Thyroid gland (tissue), 4 donors: ENCODE measurements around the gene BCAS3.

ENCODE experiments used
- CTCF ChIP-seq, 6 experiments: fragments of 200-600 bp in 3 of 6; fragments of 450-650 bp in 3 of 6; sonication (generic) in 3 of 6; IDR thresholded peaks; one replicate each; pipeline ENCODE4 v1.5.1; 2016 to 2019; ENCODE audit warnings: antibody characterized with exemption in 6 of 6, mild to moderate bottlenecking in 2 of 6, inconsistent platforms in 1 of 6, moderate library complexity in 1 of 6
- POLR2A ChIP-seq, 2 donors: fragments of 450-650 bp; IDR thresholded peaks; one replicate each; pipeline ENCODE4 v1.6.1; 2017; ENCODE audit warnings: antibody characterized with exemption in 2 of 2, mild to moderate bottlenecking in 2 of 2, moderate library complexity in 1 of 2

- no peak for TF ChIP-seq POLR2A (IDR thresholded peaks at IDR 0.05)
- no peak for TF ChIP-seq CTCF (IDR thresholded peaks at IDR 0.05)
Measured at GRCh38 chr17:60823515-60823914, 145.9 kb downstream of the BCAS3 start.
